ENCODE measurements around the gene PTPRG. TPM values are rescaled to one million over a fixed set of nuclear protein-coding genes. Genes with fewer than 3 reads are reported as not detected.
A peak's percentile ranks its signal among the peaks of the same experiment; 100 is the strongest.

The PTPRG gene
- polyA plus RNA-seq, 3 donors, result 78.2 to 84.6 (median 83.3) TPM

DNA sequence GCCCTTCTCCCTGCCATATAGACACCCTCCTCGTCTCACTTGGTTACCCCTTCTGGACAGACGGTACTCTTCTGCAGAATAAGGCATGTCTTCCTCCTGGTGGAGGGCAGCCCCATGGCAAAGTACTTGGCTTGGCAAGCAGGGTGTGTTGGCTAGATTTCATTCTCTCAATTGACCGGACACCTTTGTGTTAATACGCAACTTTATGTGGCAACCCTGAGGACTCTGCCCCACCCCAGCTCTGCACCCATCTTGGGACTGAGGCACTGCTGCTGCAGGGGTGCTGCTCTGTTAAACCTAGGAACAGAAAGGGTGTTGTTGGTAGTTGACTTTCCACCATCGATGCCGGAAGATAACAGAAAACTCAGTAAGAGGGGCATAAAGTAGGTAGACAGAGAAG, 55.2 kb downstream of the PTPRG start:
- DNase-seq, result no peak

- DNase-seq, result no peak
Observed at GRCh38 chr3:61617041-61617440, 55.7 kb downstream of the PTPRG start.

DNA sequence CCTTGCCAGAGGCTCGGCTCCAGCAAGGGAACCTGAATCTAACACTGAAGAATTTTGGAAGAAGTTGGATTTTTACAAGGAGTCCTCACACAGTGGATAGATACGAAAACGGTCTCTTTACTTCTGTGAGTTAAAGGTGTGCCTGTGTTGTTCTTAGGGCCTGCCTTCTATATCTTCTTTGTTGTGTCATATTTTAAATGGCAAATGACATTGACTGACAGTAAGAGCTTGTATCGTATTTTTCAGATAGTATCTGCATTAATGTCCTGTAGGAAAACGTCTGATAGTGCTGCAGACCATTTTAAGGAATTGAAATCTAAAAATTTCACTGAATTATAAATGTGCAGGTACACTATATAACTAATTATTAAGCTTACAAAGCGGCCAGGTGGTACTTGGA, 56.3 kb downstream of the PTPRG start:
- DNase-seq, result no peak

GRCh38 chr3:61618231-61618630, 56.9 kb downstream of the PTPRG start:
- no peak for DNase-seq

GRCh38 chr3:61618871-61619270, 57.5 kb downstream of the PTPRG start:
- no peak for DNase-seq

DNA sequence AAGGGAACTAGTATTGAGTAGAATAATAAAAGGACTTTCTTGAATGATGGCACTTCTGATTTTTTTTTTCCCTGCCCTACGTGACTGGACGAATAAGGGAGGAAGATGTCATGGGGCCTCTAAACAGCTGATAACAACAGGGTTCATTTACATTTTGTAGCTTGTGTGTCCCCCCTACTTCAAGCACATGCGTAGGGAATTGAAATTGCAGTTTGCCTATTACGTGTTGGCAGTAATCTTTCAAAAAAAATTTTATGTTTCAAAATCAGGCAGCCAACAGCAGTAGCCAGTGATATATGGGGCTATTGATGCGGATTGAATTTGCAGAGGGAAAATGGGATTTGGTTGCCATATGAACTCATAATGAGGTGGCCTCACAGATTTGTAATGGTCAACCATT, 58.7 kb downstream of the PTPRG start:
- no peak for DNase-seq

DNA sequence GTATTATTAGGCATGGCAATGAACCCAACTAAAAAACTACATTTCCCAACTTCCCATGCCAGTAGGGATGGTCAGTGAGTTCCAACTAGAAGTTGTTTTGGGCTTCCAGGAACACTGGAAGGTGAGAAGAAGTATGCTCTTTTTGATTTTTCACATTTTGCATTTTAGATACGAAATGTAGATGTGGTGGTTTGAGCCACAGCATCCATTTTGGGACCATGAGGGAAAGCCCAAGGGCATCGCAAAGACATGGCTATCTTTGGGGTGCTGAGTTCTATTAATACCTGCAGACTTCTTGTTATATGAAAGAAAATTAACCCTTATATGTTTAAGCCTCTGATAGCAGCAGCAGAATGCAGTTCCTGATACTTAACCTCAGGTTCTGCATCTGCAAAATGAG, 62.9 kb downstream of the PTPRG start:
- DNase-seq, result no peak

DNA sequence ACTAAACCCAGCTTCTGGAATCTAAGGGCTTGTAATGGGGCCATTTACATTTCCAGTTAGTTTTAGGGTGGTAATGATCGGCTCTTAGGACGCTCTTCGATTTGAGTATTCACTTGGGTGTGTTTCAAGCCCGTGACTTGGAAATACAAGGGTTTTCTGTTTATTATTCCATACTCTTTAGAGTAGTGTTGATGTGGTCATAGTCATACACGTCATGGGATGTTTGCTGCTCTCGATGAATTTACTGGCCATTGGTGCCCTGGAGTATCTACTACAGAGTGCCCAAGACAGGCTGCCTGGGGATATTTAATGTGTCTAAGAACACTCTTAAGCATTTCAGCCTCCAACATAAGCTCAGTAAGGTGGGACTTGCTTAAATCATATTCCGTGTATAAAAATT, 64.1 kb downstream of the PTPRG start:
- no peak for DNase-seq

- DNase-seq, result no peak
Observed at GRCh38 chr3:61626484-61626883, 65.1 kb downstream of the PTPRG start.

DNA sequence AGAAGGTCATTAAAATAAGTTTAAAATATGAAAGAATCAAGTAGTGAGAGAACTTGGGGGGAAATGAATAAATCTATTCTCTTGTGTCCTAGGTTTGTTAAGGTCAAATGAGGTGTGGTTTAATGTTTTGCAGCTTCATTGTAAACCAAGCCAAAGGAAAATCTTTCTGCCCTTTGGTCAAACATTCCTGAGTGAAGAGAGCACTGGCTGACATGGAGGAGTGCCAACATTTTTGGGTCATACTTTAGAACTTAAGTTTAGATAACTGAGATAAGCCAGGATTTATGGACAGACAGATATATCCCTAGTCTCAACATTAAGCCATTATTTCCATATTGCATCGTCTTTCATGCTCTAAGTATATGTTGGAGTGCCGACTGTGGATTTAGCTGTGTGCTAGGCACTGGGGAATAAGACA, 66.4 kb downstream of the PTPRG start:
- DNase-seq, result peak; percentile 11

DNA sequence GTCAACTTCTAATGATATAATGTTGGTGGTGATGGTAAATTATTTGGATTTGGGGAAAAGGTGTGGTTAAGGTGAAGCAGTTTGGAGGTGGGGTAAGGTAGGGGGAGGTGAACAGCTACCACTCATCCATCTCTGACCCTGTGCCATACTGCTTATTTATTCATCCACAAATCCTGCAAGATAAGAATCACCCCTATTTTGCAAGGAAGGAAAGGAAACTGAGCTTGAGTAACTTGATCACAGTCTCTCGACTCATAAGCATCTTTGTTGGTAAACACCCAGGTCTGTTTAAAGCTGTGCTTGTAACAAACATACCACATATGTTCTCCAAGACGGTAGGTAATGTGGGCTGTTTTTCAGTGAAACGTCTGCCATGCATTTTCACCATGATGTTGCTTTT, 67.3 kb downstream of the PTPRG start:
- no peak for DNase-seq

- no peak for DNase-seq
Observed at GRCh38 chr3:61629442-61629841, 68.1 kb downstream of the PTPRG start.

DNA sequence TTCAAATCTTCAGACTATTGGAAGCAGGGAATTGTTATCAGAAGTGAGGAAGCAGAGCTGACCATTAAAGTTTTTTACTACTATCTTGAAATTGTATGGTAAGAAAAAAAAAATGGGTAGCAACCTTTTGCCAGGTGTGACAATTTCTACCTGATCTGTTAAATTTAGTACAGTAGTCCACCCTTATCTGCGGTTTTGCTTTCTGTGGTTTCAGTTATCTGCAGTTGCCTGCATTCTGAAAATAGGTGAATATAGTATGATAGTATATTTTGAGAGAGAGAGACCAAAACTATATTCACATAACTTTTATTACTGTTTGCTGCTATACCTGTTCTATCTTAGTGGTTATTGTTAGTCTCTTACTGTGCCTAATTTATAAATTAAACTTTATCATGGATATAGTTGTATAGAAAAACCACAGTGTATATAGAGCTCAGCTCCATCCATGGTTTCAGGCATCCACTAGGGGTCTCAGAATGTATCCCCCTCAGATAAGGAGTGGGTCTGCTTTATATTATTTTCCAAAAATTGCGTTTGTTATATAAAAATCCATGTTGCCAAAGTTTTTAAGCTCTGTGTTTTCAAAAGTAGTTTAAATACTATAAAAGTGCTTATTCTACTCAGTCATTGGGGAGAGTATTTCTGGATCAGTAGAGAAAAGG, 69.9 kb downstream of the PTPRG start:
- DNase-seq, result no peak

DNA sequence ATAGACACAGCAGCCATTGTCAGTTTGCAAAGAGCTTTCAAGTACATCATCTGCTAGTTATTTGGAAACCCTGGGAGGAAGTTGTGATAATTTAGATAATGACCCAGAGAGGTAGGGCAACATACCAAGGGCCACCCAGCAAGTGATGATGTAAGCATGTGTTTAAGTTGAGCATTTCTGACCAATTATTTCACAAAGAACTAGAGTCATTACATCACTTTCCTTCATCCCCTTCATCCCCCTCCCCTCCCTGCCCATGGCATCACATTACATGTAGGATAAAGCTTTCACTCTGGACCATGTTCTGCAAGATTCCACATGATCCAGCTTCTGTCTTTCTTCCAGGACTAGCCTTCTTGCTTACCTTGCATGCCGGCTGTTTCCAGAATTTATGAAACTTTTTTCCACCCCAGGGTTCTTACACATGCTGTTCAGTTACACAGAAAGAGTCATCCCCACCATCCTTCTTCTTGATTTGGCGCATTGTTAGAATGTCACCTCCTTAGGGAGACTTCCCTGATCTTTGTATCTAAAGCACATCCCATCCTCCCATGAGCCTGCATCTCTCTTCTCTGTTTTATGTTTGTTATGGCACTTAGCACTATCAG, 71.3 kb downstream of the PTPRG start:
- no peak for DNase-seq

DNA sequence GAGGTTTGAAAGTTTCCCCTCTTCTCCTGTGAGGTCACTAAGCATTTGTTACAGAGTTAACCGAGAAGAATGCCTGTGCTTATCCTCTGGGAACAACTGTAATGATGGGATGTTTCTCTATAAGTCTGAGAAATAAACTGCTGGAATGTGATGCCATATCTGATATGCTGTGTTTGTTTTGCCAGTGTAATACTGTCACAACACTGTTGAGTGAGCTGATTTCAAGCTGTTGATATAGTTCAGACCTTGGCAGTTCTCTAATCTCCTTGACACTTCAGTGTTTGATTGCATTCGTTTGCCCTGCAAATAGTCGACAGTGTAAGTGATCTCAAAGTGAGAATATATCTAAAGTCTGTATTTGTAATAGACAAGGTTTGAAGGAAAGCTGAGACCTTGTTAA, 73.3 kb downstream of the PTPRG start:
- peak; percentile 22 for DNase-seq

DNA sequence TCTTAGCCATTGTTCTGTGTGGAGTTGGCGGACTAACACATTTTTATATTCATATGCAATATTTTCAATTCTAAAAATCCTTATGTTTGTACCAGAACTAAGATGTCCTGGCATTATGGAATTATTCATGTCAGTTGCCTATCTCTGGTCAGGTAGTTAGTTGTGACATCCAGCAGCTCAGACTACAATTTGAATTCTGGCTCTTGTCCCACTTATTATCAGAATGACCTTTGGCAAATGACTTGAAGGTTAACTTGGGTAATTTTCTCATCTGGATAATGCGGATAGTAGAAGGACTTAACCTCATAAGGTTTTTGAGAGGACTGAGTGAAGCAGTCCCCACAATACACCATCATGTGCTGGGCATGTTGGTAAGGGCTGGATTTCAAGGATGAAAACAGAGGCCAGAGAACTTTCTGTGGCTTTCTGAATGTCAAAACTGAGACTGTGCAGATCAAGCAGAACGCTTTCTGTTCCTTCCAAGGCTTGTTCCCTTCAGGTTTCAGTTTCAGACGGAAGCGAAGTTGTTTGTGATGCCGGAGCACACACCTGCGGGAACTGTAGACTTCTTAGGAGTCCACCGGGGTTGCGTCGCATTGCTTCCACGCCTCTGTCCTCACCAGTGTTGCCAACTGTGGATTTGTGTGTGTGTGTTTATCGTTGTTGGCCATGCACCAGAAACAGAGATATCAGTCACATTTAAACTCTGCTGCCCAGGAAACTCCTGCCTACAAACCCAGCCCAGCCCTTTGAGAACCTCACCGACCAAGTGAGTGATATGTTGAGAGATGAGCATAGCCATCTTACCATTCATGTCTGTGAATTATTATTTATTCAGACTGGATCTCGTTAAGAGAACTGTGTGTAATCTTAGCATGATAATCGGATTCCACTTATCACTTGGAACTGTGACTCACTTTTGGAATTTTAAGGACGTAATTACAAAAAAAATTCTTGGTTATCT, 76.0 kb downstream of the PTPRG start:
- no peak for DNase-seq

- DNase-seq, result no peak
Observed at GRCh38 chr3:61638741-61639140, 77.4 kb downstream of the PTPRG start.

DNA sequence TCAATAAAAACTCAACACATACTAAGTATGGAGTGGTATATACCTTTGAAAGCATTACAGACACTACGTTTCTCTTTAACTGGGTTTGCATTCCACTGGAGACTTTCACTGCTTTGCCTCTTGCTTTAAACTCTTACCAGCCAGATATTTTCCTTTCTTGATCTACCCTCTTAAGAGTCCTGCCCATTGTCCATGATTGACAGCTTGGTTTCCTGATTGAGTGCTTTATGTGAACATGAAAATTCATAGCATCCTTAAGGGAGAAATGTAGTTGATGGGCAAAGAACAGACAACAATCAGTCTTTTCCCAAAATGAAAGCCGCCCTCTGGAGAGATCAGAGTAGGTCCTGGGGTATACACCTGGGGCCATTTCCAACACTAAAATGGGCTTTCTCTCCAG, 78.6 kb downstream of the PTPRG start:
- no peak for DNase-seq

GRCh38 chr3:61645148-61645547, 83.8 kb downstream of the PTPRG start:
- no peak for DNase-seq

- DNase-seq, result no peak
Observed at GRCh38 chr3:61646360-61646759, 85.0 kb downstream of the PTPRG start.

- DNase-seq, result no peak
Observed at GRCh38 chr3:61646851-61647525, 85.6 kb downstream of the PTPRG start.

DNA sequence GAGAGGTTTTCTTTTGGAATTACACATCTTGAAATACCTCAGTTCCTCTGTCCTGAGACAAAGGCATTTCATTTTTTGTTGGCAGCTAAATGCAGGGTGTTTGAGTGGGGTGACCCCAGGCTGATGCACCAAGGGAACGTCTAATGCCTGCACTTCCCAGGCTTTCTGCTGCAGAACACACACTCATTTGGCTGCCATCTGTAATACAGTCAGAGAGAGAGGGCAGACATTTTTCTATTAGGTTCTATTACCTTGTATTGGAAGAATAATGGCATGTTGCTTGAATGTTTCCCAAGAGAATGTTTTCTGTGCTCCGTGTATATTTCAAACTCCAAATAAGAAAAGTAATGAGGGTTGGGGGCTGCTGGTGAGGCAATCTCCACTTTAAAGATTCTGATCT, 87.1 kb downstream of the PTPRG start:
- no peak for DNase-seq
